Measurements from ENCODE around the gene TAS2R3. TPM values are rescaled to one million over a fixed set of nuclear protein-coding genes. Genes with fewer than 3 reads are reported as not detected.

TAS2R3 gene
- total and polyA plus RNA-seq, 9 of the 15 experiments (the other 6 are each of a cell fraction or from before 2014, with no cell fraction given), result 0.37 to 1.9 (median 1.2) TPM; not detected in 2

GRCh38 chr7:141737836-141738591 is 25.9 kb upstream of the TAS2R3 start, which contains the start of gene SSBP1 (continued):
- peak; percentile 92; the same call in 1 of the 2 replicates for TF ChIP-seq CCAR2 (IDR thresholded peaks at IDR 0.05; ENCODE audit: low read depth, low read length)
- TF ChIP-seq CREM (IDR thresholded peaks at IDR 0.05; ENCODE audit: low read depth), result peak; percentile 98
- peak; percentile 74; the same call in 1 of the 2 replicates for TF ChIP-seq STAT5A (IDR thresholded peaks at IDR 0.05; ENCODE audit: borderline replicate concordance, low read length)
- TF ChIP-seq ZNF668 (CRISPR knock-in tag; IDR thresholded peaks at IDR 0.05), result no peak
- TF ChIP-seq NFYB (IDR thresholded peaks at IDR 0.05; ENCODE audit: extremely low read depth, insufficient read length), result no peak
- TF ChIP-seq MLX (CRISPR knock-in tag; conservative IDR thresholded peaks at IDR 0.05), result peak in 1 of 2 experiments; percentile 62; a peak in 1 of 4 replicates
- TF ChIP-seq ZNF232 (CRISPR knock-in tag; IDR thresholded peaks at IDR 0.05), result no peak
- TF ChIP-seq DLX4 (CRISPR knock-in tag; IDR thresholded peaks at IDR 0.05), result no peak
- no peak for TF ChIP-seq ZNF507 (tag; conservative IDR thresholded peaks at IDR 0.05)
- peak; percentile 39; the same call in 1 of the 2 replicates for TF ChIP-seq MGA (IDR thresholded peaks at IDR 0.05)
- peak; percentile 32; the same call in 1 of the 2 replicates for TF ChIP-seq ZBTB7A (IDR thresholded peaks at IDR 0.05; ENCODE audit: borderline replicate concordance, control insufficient read depth, low read depth, low read length)
- TF ChIP-seq ZNF79 (CRISPR knock-in tag; IDR thresholded peaks at IDR 0.05; ENCODE audit: low read depth), result peak; percentile 64; the same call in 1 of the 2 replicates
- peak; percentile 62; the same call in 1 of the 2 replicates for TF ChIP-seq BCL6 (CRISPR knock-in tag; IDR thresholded peaks at IDR 0.05)
- no peak for TF ChIP-seq HNRNPUL1 (IDR thresholded peaks at IDR 0.05; ENCODE audit: low read length)
- peak; percentile 97 for TF ChIP-seq LARP7 (IDR thresholded peaks at IDR 0.05)
- TF ChIP-seq GATA2 (CRISPR knock-in tag; IDR thresholded peaks at IDR 0.05), result no peak
